ENCODE results near the gene ADAM8.
"Not testable (repeated sequence)": the region's sequence is repeated elsewhere in the genome, so short reads cannot be mapped to it uniquely, and the experiment has no call there.

The ADAM8 gene

DNA sequence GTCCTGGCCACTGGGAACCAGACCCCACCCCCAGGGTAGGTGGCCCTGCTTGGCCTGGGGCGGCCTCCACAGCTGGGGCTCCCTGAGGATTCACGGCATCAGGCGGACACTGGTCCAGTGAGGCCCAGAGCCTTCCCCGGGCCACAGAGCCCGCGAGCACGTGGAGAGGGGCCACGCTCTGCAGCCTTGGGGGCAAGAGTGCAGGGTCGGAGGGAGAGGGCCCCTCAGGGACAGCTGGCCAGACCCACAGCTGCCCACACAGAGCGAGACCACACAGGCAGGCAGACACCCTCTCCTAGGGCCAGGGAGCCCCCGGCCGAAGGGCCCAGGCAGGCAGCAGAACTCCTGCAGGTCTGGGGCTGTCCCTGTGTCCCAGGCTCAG, 28.3 kb downstream of the ADAM8 start:
- no peak for FAIRE-seq

DNA sequence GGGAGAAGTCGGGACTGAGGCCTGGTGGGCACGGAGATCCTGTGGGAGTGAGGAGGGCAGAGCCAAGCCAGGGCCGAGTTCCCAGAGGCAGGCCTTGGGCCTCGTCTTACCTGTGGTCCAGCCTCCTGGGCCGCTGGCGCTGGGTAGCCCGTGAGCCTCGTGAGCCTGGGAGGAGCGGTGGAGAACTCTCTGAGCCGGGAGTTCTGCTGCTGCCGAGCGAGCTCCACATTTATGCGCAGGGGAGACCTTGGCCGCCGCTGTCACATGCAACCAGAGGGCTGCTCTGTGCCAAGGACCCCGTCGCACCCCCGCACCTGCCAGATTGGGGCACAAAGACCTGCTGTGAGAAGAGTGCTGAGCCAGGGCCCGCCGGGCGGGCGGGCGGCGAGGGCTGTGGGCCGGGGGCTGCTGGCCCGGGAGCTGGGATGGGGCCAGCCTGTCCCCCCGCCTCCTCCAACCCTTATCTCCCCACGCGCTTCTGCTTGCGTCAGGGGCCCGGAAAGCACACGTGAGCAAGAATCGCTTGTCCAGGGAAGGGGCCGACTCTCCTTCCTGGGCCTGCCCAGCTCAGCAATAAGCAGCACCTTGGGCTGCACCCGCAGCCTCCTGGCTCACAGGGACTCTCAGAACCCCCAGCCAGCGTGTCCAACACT, 28.9 kb downstream of the ADAM8 start:
- FAIRE-seq: no peak

DNA sequence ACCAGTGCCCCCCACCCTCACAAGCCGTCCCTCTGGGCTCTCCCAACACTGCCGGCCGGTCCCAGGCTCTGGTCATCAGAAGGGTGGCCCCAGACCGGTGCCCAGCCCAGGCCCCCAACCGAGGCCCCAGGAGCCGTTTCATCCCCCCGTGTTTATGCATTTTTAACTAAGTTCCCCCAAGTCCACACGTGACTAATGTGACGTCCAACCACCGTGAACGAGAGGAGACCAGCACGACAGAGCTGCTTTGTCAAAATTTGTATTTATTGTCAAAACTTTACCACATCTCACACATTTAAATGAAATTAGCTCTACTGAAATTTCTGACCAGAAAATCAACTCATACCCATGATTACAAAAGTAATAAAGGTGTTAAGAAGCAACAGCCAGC, 30.4 kb downstream of the ADAM8 start:
- FAIRE-seq: no peak

DNA sequence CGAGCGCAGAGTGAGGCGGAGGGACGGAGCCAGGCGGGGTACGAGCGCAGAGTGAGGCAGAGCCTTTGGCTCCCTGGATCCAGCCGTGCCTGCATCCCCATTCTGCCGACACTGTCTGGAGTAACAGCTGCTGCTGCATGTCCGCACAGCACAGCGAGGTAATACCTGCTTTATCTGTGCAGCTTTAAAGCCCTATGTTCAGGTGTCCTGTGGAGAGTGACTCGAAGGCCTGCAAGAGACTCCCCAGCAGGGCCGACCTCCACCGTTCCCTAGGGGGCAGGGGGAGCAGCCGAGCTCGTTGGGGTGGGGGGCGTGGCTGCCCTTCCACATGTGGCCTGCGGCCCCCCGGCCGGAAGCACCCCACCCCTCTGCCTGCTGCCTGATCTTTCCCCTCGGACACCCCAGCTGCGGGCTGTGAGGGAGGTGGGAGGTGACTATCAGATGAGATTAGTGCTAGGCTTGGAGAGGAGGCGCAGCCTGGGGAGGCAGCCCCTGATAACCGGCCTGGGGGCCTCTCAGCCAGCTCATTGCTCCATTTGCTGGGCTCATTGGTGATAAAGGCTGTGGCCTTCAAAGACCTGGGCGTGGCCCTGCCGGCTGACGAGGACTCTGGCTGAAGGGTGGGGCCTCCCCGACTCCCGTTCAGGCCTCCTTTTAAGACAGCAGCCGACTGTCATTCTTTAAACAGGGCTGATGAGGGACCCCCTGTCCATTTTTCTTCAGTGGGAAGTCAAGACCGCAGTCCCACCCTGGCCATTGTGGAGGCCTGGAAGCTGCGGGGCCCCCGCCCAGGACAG, 31.0 kb downstream of the ADAM8 start:
- FAIRE-seq: no peak

DNA sequence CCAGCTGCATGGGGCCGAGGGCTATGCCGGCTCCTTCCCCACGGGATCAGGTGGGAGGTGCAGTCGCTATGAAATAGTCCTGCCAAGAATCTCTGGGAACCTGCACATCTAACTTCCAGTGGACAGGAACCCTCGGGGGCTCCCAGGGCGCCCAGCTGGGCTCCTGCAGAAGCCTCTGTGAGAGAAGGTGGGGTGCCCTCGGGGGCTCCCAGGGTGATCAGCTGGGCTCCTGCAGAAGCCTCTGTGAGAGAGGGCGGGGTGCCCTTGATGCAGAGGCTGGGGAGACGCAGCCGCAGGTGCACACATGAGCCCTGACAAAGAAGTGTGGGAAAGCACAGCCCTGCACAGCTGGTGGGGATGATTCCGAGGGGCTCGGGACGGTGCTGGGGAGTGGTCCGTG, 33.1 kb downstream of the ADAM8 start:
- FAIRE-seq: no peak

DNA sequence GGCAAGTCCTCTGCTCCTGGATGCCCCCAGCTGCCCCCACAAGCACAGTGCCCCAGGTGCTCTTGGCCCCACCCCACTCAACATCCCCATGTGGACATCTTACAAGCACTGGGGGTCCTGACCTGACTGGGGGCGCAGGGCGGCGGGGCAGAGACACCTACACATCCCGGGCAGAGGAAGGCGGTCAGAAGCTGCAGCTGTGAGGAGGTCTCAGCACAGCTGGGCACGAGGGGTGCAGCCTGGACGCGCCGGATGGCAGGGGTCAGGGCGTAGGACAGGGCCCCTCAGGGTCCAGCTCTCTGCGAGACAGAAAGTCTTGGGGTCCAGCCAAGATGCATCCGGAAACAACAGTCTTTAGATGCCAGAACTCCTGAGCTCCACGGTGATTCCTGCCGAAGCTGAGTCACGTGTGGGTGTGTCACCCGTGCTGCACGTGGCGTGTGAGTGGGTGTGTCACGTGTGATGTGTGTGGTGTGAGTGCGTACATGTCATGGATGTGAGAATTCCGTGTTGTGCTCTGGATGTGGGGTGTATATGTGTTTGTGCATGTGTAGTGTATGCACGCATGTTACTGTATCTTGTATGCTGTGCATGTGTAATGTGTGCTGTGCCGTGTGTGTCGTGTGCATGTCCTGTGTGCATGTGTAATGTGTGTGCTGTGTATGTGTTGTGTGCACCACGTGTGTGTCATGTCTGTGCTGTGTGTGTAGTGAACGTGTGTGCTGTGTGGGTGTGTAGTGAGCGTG, 33.9 kb downstream of the ADAM8 start:
- FAIRE-seq: no peak

DNA sequence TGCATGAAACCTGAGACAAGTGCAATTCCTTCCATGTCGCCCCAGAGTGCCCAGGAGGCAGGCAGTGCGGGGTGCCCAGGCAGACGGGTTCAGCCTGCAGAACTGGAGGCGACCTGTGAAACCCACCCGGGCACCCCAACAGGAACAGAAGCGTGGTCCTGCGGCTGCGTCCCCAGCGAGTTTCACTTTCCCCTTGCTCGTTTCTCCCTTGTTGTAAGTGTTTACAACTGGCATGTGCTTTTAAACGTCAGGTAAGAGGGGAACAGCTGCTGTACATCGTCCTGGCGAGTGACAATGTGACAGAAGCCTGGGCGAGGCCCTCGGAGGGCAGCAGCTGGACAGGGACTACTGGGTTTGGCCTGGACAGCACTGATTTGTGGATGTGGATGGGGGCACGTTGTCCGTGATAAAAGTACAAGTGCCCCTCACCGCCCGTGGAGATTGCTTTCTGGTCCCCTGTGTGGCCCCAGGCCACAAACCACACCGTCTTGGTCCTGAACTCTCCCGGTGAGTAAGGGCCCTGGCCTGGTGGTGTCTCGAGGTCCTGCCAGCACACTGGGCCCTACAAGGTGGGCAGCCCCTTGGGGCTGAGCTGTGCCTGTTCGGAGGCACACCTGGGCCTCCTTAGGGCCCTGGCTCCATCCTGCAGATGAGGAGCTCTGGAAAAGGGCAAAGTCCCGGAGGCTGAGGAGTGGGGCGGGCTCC, 35.0 kb downstream of the ADAM8 start:
- no peak for FAIRE-seq

DNA sequence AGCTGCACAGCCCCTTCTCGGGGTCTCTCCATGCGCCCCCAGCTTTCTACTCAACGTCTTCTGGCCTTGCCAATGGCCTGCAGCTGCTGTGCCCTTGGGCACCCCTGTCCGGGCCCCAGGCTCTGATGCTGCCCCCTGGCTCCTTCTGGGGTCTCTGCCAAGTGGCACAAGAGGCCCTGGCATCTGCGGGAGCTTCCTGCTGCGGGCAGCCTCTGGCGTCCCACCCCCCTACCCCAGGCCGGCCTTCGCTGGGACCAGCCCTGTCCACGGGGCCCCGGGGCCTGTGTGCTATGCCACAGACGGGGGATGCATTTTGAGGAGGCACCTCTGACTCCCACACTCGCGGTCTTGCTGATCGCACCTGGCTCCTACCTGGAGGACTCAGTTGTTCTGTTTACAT, 36.7 kb downstream of the ADAM8 start:
- FAIRE-seq: no peak

DNA sequence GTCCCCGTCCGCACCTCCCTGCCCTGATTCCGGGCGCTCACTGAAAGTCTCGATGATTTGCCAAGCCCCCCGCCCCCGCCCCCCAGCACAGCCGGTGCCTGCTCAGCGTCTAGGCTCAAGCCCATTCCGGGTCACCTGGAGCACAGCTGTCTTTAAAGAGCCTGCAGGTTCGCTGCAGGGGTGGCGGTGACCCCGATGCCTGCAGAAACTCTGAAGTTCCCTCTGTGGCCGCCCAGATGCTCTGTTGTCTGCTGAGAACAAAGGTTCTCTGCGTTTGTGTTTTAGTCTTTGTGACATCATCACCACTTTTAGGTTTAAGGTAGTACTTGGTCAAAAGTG, 38.2 kb downstream of the ADAM8 start:
- no peak for FAIRE-seq

DNA sequence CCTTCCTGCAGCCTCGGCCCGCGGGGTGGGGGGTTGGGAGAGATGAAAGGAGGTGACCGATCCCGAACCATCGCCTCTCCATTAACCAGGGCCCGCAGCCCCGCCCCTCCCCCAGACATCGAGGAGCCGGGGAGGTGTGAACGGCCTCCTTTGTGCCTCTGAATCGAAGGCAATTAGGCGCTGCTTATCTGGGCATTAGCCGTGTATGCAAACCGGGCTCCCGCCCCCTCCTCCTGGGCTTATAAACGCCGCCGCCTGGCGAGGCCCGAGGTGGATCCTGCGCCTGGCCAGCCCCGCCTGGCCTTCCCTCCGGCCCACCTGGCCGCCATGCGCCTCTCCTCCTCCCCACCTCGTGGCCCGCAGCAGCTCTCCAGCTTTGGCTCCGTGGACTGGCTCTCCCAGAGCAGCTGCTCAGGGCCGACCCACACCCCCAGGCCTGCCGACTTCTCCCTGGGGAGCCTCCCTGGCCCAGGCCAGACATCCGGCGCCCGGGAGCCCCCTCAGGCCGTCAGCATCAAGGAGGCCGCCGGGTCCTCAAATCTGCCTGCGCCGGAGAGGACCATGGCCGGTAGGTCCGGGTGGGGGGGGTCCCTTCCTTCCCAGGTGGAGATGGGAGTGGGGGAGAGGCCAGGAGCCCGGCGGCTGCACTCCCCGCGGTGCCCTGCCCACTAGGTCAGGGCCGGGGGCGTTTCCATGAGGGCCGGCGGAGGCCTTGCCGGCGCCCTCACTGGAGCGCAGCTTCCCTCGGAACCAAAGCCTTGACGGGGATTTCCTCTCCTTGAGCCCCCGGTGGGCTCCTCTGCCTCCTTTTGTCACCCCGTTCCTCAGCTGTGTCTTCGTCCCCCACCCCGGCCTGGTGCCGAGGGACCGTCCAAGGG, 38.8 kb downstream of the ADAM8 start, which contains the start of gene VENTX:
TSS of gene VENTX (plus strand) at position 268 of the 878 bp plus-strand sequence. CDS start at position 328, 60 bp downstream.
- FAIRE-seq: no peak

DNA sequence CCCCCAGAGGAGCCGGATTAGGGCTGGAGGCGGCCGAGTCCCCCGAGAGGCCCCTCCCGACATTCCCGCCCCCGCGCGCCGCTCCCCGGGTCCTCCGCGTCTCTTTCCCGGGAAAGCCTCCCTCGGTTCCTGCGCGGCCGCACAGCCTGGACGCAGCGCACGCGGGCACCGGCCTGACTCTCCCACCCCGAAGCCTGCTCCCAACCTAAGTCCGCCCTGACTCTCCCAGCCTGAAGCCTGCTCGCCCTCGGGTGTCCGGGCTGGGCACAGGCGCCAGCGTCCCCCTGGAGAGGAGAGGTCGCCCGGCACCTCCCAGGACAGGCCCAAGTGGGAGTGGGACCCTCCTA, 39.5 kb downstream of the ADAM8 start:
- no peak for FAIRE-seq

DNA sequence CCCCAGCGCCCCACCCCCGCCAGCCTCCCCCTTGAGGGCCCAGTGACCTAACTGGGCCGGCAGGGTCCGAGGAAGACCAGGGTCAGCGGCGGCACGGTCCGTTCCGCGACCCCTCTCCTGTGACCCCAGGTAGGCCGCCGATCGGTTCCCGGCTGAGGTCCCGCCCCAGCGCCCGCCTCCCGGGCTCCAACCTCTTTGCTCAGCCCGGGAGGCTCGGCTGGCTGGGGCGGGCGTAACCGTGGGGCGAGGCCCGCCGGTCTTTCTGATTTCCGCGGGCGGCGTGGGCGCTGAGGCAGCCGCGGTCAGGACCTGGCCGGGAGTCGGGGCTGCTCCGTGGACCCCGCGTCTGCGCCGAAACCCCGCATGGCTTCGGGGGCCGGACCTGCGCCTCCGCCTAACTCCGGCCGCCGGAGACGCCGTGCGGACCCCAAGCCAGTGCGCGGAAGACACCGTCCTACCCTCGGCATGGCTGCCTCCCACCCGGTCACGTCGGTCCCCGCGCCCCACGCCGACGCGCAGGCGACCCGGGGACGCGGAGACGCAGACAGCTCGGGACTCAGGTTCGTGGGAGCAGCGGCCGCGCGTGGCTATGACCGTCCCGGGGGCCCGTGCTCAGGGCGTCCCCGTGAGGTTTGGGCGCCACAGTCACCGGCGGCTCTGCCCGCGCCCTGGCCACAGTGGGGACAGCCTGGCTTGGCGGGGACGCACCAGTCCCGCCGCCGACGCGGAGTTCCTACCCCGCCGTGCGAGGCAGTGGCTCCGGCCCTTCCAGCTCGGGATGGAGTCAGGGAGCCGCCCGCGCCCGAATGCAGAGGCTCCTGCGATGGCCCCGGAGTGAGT, 40.0 kb downstream of the ADAM8 start:
- no peak for FAIRE-seq

DNA sequence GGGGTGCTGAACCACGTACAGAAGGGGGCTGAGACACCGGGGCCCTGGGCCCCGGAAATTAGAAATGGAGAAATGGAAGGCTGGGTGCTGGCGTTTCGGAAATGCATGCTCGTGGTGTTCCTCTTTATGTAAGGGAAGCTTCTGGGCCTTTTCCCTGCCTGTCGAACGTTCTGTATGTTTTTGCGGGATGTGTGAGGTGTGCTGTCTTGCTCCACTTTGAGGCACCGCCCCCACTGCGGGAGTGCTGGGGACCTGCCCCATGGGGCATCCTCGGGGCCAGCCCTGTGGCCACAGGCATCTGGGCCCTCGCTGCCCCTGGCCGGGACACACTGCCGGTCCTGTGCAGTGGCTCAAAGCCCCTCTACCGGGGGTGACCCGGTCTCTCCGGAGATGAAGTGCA, 40.7 kb downstream of the ADAM8 start:
- FAIRE-seq: no peak

DNA sequence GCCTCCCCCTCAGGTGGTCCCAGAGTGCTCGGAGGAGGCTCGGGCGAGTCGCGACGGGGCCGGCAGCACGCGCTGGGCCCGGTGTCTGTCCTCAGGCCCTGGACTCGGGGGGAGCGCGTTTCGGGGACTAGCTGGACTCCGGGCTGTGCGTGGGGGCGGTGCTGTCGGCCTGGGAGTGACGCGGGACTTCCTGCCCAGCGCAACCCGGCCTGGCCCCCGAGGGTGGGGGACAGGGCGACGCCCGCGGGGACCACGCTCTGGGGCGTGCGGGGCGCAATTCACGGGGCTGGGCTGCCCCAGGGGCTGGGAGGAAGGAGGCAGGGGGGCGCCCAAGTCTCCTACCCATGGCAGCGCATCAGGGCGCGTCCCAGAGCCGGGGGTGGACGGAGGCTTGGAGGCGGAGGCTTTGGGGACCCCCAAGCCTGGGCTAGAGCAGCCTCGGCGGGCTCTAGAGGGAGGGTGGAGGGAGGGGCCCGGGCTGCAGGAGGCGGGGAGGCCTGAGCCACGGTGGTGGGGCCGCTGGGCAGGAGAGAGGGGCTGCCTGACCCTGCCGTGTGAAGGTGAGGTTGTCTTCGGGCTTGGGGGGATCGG, 41.3 kb downstream of the ADAM8 start:
- no peak for FAIRE-seq

DNA sequence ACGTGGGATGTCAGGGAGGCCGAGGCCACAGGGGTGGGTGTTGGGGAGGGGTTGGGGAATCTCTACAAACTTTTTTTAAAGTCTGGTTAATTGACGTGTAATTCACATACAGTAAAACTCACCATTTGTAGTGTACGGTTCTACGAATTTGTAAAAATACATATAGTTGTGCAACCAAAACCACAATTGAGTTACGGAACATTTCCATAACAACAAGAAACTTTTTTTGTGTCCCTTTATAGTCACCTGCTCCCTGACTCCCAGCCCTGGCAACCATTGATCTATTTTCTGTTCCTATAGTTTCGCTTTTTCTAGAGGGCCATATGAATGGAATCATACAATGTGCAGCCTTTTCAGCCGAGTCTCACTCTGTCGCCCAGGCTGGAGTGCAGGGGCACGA, 41.9 kb downstream of the ADAM8 start:
- not testable (repeated sequence) for FAIRE-seq

DNA sequence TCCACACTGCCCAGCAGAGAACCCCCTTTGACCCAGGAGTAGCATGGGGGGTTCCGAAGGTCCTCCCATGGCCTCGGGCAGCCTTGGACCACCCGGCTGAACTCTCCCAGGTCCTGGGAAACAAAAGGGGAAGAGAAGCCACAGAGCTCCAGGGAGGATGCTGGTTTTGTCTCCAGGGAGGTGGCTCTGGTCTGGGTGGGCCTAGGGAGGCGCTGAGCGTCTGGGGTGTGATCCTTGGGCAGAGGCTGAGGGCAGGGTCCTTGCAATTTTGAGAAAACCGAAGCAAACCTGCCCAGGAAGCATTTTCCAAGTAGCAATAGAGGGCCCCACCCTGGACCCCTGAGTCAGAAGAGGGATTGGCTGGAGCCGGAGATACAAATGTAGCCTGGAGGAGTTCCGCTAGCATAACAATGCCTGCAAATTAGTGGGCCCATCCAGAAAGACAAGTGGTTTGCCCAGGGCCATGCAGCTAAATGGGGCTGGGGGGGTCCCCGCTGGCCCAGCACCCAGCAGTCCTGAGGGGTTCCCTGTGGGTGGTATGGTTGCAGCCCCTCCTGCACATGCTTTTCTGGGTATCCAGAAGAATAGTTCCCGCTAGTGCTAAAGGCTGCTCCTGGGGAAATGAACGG, 44.6 kb downstream of the ADAM8 start:
- no peak for FAIRE-seq

DNA sequence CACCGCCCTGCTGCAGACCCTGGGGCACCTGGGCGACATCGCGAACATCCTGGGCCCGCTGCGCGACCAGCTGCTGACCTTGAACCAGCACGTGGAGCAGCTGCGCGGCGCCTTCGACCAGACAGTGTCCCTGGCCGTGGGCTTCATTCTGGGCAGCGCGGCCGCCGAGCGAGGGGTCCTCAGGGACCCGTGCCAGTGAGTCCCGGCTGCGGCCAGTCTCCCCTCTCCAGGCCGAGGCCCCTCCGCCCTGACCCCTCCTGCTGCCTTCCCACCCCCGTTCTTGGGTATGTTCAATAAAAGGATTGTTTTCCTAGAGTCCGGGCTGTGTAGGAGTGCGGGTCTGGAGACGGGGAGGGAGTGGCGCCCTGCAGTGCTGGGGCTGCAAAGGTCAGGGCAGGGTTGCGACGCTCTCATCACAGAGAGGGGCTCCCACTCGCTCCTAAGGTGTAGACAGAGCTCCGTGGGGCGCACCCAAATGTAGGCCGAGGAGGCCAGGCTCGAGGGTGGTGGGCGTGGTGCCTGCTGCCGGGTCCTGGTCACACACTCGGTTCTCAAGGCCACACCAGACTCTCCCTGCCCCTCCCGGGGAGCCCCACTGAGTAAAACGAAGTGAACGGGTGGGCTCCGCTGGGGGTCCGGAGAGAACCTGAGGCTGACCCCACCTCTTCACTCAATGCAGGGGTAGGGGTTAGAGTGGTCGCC, 45.3 kb downstream of the ADAM8 start:
- no peak for FAIRE-seq

DNA sequence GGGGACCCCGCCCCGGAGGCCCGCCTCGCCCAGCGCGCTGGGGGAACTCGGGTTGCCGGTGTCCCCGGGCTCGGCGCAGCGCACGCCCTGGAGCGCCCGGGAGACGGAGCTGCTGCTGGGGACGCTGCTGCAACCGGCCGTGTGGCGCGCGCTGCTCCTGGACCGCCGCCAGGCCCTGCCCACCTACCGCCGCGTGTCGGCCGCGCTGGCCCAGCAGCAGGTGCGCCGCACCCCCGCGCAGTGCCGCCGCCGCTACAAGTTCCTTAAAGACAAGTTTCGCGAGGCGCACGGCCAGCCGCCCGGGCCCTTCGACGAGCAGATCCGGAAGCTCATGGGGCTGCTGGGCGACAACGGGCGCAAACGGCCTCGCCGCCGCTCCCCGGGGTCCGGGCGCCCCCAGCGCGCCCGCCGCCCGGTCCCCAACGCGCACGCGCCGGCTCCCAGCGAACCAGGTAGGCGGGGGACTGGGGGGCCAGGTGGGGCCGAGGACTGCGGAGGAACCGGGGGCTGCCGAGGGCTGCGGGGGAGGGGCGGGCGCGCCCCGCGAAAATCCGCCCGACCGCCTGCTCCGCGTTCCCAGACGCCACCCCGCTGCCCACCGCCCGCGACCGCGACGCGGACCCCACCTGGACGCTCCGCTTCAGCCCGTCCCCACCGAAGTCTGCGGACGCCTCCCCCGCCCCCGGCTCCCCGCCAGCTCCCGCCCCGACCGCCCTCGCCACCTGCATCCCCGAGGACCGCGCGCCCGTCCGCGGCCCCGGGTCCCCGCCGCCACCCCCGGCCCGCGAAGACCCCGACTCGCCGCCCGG, 46.1 kb downstream of the ADAM8 start:
- FAIRE-seq: no peak

DNA sequence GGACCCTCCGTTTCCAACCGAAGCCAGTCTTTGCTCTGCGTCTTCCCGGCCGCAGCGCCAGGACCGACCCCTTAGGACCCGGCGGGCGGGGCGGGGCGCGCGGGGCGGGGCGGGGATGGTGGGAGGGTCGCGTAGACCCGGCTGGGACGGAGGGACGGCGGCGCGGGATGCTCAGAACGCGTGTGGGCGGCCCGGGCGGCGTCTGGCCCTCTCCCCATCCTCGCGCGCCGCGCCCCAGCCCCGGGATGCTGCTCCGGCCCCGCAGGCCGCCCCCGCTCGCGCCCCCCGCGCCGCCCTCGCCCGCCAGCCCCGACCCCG, 46.7 kb downstream of the ADAM8 start, which contains the start of gene UTF1:
TSS of gene UTF1 (plus strand) at position 174 of the 318 bp plus-strand sequence. CDS start at position 246, 72 bp downstream.
- FAIRE-seq: no peak

All from endometrium (tissue), 2 donors.